Heart right ventricle (tissue), 16 donors: ENCODE data around the gene GAB3. TPM values are rescaled to one million over a fixed set of nuclear protein-coding genes. Genes with fewer than 3 reads are reported as not detected.

Source experiments
- ATAC-seq, 8 donors: fragments of 200-7000 bp; cut with Tn5 transposase; one replicate each; pipeline ENCODE4 v1.9.1; 2020; ENCODE audit warnings: mild to moderate bottlenecking in 8 of 8, moderate library complexity in 8 of 8, moderate number of reproducible peaks in 1 of 8
- DNase-seq, 2 donors: peaks; one replicate each; pipeline ENCODE4 v3.0.0-alpha.2; 2020
- H3K27ac ChIP-seq, 10 donors: fragments of 200-600 bp; sonication (generic) in 2 of 10; one replicate each; pipeline versions ENCODE4 v1.5.0 to v1.8.0; 2020 to 2022; ENCODE audit warnings: mild to moderate bottlenecking in 3 of 10
- H3K27me3 ChIP-seq, 7 donors: fragments of 200-600 bp; one replicate each; pipeline ENCODE4 v1.8.0; 2021 to 2022; ENCODE audit warnings: mild to moderate bottlenecking in 2 of 7
- H3K36me3 ChIP-seq, 9 donors: fragments of 200-600 bp; sonication (generic) in 1 of 9; one replicate each; pipeline versions ENCODE4 v1.5.0 to v1.8.0; 2020 to 2022; ENCODE audit warnings: mild to moderate bottlenecking in 2 of 9
- H3K4me1 ChIP-seq, 9 donors: fragments of 200-600 bp; sonication (generic) in 1 of 9; one replicate each; pipeline versions ENCODE4 v1.5.0 to v1.8.0; 2020 to 2022; ENCODE audit warnings: mild to moderate bottlenecking in 4 of 9
- H3K4me3 ChIP-seq, 10 donors: fragments of 200-600 bp; sonication (generic) in 2 of 10; one replicate each; pipeline versions ENCODE4 v1.5.0 to v1.8.0; 2020 to 2022; ENCODE audit warnings: mild to moderate bottlenecking in 7 of 10, moderate library complexity in 2 of 10
- H3K9me3 ChIP-seq, 11 donors: fragments of 200-600 bp in 10 of 11; sonication (generic) in 2 of 11; one replicate each; pipeline versions ENCODE4 v1.5.0 to v1.8.0; 2013 to 2022; ENCODE audit warnings: mild to moderate bottlenecking in 2 of 11, control low read depth in 1 of 11, moderate library complexity in 1 of 11
- WGBS, 2 donors: extraction: QIAGEN DNeasy Blood & Tissue Kit; methylation state at CpG; one replicate each; pipeline ENCODE4 v1.1.7; 2013; ENCODE audit warnings: inconsistent platforms in 1 of 2; 5-methylcytosine and 5-hydroxymethylcytosine counted together
- intact Hi-C, 10 donors: fragments of 100-400 bp; cut with DNase I; formaldehyde crosslinking; loops; one replicate each; pipeline versions ENCODE4 v1.11.1 to v1.14.2; 2022
- long read RNA-seq, 3 donors: library from polyadenylated mRNA; unstranded; transcript quantifications; one replicate each; pipeline ENCODE4 v2.0.0, GENCODE V29; 2020 to 2021
- polyA plus RNA-seq, 2 donors: library from polyadenylated mRNA; stranded (reverse); fragments of 200-250 nt; gene quantifications; one replicate each; pipeline ENCODE4 v1.2.3, GENCODE V29; 2013
- total RNA-seq, 10 donors: library from RNA; stranded (reverse); fragmentation: NEBNext Ultra II Directional in 3 of 10; extraction: Animal tissue kit (Norgen Biotek cat#: 25700) in 3 of 10; gene quantifications; one replicate each; pipeline versions ENCODE4 v1.2.1 to v1.2.4, GENCODE V29; 2021 to 2023
- TF ChIP-seq, protein P1 (sequence below), 9 donors: fragments of 200-600 bp; sonication (generic) in 2 of 9; IDR thresholded peaks; one replicate each; pipeline versions ENCODE4 v1.5.0 to v1.8.0; 2021 to 2022; ENCODE audit warnings: antibody characterized with exemption in 9 of 9, mild to moderate bottlenecking in 5 of 9, moderate library complexity in 1 of 9
- donor health status: Arrhythmogenic right ventricular cardiomyopathy.
- donor health status: ischemic (EF 13 %, LVEDD 7.1; RV severe dilation, severe dysfunction).
- donor health status: healthy with polysubstance abuse.
- donor health status: DM: no; HTN: yes; CAD: no.
- donor health status: DM: no; HTN: no; CAD: no.
- donor health status: ischemic (EF 25% LVEDD 6.9; RV normal size, moderate dysfunction).
- donor health status: ischemic (EF 25% LVEDD 5.7; RV mildly dilated, moderate dysfunction).
- donor health status: healthy.
- donor health status: DM: yes; HTN: yes; CAD: no.
- donor health status: Ischemic cardiomyopathy.
- donor health status: ischemic (EF 35%, LVEDD 5.7; RV mildly dilated, moderate dysfunction).
- donor health status: nonischemic (EF 11% LVEDD 7.7; RV severe dilation, severe dysfunction).
- donor health status: DM: yes; HTN: yes; CAD: no.
- donor health status: PGD.
- donor health status: ischemic (EF 29% LVEDD 5.4; RV normal size, mild dysfunction).
- donor health status: nonischemic (EF 23%, LVEDD 6.1; RV moderate dilation, normal function).

Gene GAB3, protein sequence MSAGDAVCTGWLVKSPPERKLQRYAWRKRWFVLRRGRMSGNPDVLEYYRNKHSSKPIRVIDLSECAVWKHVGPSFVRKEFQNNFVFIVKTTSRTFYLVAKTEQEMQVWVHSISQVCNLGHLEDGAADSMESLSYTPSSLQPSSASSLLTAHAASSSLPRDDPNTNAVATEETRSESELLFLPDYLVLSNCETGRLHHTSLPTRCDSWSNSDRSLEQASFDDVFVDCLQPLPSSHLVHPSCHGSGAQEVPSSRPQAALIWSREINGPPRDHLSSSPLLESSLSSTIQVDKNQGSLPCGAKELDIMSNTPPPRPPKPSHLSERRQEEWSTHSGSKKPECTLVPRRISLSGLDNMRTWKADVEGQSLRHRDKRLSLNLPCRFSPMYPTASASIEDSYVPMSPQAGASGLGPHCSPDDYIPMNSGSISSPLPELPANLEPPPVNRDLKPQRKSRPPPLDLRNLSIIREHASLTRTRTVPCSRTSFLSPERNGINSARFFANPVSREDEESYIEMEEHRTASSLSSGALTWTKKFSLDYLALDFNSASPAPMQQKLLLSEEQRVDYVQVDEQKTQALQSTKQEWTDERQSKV
- total RNA-seq = 10 to 100 TPM; 13.6 to 32.1 (median 22.0) TPM
- 10 to 100 TPM in 1 of 2 donors, 1 to 10 TPM in 1; 5.9 to 25.2 TPM for polyA plus RNA-seq
- long read RNA-seq, donor 1, full-length matches to known transcripts = 3 of 14 reads
- long read RNA-seq, donor 1, partial matches to known transcripts = 4 of 14 reads
- long read RNA-seq, donor 1, other reads (novel, unspliced or antisense) = 7 of 14 reads
- long read RNA-seq, donor 2, full-length matches to known transcripts = 12 of 34 reads
- long read RNA-seq, donor 2, partial matches to known transcripts = 2 of 34 reads
- long read RNA-seq, donor 2, other reads (novel, unspliced or antisense) = 20 of 34 reads
- long read RNA-seq, donor 3, transcript GAB3-203 (10 exons, 2,028 nt) = major isoform, 7 of 36 reads
- long read RNA-seq, donor 3, partial matches to known transcripts = 15 of 36 reads
- long read RNA-seq, donor 3, other reads (novel, unspliced or antisense) = 14 of 36 reads

DNA sequence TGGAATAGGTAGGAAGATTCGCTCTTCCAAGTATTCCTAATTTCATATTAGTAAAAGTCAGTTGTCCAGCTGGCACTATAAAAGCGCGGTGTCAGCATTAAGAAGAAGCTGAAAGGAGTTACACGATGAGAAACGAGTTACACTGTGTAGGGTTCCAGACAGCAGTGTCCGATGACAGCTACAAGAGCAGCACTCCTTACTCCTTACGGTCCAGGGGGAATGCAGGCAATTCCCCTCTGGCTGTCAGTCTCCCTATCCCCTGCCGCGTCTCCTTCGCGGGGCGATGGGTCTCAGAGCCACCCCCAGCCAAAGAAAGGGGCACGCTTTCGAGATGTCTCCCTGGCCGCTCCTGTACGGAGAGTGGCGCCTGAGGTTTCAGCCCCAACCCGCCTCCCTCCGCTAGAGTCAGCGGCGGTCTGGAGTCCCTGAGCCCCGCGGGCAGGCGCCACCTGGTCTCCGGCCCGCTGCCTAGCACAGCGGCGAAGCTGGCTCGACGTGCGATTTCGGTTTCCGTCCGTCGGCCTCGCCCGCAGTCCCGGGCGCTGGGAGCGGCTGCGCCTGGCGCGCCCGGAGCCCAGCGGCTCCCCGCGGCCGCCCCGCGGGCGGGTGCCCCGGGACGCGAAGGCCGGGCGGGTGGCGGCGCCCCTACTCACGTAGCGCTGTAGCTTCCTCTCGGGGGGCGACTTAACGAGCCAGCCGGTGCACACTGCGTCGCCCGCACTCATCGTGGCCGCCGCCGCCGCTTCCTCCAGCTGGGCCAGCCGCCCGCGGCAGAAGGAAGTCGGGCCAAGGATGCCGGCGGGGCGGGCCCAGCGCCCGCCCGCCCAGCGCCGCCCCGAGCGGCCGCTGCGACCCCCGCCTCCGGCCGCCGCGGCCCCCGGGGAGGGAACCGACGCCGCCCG, at the start of gene GAB3:
GAB3 (minus strand) TSS at position 777 of the 902 bp plus-strand sequence; CDS start at position 725, 52 bp downstream.
- peak; percentile 58 to 79 (median 70) for ATAC-seq
- intact Hi-C loops = loop anchor here in 1 of 10 donors (5.0 kb wide), 1 partner anchor 33 kb away; no protein-coding TSS in a partner anchor
- peak; percentile 34 to 53 for DNase-seq

DNA sequence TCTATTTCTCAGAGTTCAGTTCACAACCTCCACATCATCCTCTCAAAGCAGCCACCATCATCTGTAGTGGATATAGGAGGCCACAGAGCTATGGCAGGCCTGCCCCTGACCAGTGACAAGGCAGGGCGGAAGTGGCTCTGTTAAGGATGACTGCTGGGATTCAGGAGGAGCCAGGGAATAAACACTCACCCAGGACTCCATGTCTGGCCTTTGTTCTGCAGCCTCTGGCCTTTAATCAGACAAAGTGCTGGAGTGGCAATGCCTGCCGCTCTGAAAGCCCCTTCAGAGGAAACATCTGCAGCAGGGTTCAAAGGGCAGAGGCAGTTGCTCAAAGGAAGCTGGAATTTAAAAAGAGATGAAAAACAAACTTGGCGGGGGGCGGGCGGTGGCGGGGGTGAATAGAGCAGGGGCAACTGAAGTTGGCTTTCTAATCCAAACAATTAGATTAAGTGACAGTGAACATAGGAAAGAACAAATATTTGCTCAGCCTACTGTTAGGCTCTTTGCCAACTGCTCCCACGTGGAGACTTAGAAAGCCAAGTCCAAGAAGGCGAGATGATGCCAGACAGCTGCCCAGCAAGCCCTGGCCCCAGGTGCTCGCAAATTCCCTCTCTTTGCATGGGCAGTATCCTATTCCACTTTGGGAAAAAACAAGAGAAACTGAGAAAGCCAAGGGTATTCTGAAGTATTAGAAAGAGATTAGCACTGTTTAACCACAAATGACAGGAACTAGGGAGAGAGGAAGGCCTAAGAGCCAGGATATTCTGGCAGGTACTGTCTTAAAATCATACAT, 48.9 kb upstream of the GAB3 start:
- 46 to 55% methylated on average over 9 of the region's 9 CpGs for WGBS, 2 donors

More for the DNA sequence above, at the start of gene GAB3:
- Histone ChIP-seq H3K4me1 (peaks cover 0 to 30% (median 14%) of the 10 kb centered on the region in 9 donors), H3K4me3 (peak within 1 kb of the TSS; percentile 28 to 74 (median 66)), H3K36me3 (no peaks in the 10 kb centered on the region), H3K27ac (peak within 1 kb of the TSS; percentile 78 to 96 (median 92)), H3K9me3 (peaks cover 0 to 3% (median under 1%) of the 10 kb centered on the region in 11 donors), H3K27me3 (peaks cover 0 to 10% (median 0%) of the 10 kb centered on the region in 7 donors)
- 0% methylated on average over 26 to 63 of the region's 98 CpGs for WGBS, 2 donors
- TF ChIP-seq, protein P1, sequence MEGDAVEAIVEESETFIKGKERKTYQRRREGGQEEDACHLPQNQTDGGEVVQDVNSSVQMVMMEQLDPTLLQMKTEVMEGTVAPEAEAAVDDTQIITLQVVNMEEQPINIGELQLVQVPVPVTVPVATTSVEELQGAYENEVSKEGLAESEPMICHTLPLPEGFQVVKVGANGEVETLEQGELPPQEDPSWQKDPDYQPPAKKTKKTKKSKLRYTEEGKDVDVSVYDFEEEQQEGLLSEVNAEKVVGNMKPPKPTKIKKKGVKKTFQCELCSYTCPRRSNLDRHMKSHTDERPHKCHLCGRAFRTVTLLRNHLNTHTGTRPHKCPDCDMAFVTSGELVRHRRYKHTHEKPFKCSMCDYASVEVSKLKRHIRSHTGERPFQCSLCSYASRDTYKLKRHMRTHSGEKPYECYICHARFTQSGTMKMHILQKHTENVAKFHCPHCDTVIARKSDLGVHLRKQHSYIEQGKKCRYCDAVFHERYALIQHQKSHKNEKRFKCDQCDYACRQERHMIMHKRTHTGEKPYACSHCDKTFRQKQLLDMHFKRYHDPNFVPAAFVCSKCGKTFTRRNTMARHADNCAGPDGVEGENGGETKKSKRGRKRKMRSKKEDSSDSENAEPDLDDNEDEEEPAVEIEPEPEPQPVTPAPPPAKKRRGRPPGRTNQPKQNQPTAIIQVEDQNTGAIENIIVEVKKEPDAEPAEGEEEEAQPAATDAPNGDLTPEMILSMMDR (IDR thresholded peaks at IDR 0.05) = no peak

DNA sequence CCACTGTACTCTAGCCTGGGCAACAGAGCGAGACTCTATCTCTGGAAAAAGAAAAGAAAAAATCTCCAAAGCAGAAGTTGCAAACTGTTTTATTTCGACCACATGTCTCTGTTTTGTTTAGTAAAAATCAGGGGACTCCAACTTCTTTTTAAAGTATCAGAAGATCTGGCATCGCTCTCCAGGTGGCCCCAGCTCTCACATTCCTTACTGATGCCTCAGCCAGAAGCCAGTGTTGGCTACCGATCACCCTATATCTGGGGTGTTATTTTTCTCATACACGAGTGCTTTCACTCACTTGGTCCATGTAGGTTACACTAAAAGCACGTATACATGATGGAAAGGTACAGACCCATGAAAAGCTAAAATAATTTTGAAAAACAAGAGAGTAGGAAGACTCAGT, 46.1 kb upstream of the GAB3 start:
- no peak for ATAC-seq
- H3K9me3 ChIP-seq = no peaks in the 10 kb centered on the region
- 66% methylated on average over 6 of the region's 6 CpGs for WGBS, 2 donors
- H3K36me3 ChIP-seq = no peaks in the 10 kb centered on the region
- intact Hi-C loops = no loop called here
- no peak for DNase-seq
- H3K4me1 ChIP-seq = peaks cover 0 to 39% (median 11%) of the 10 kb centered on the region in 9 donors
- TF ChIP-seq, protein P1 (IDR thresholded peaks at IDR 0.05) = no peak
- H3K27me3 ChIP-seq = no peaks in the 10 kb centered on the region
- no peak overlapping the region for H3K4me3 ChIP-seq
- H3K27ac ChIP-seq = peak overlapping the region in 1 of 10 donors; percentile 1

More for the DNA sequence above, 48.9 kb upstream of the GAB3 start:
- intact Hi-C loops = no loop called here
- Histone ChIP-seq H3K4me1 (peaks cover 0 to 44% (median 11%) of the 10 kb centered on the region in 9 donors), H3K36me3 (no peaks in the 10 kb centered on the region), H3K9me3 (no peaks in the 10 kb centered on the region), H3K4me3 (peak overlapping the region in 1 of 10 donors; percentile 9), H3K27me3 (no peaks in the 10 kb centered on the region), H3K27ac (peak overlapping the region in 5 of 10 donors; percentile 3 to 88 (median 50))
- DNase-seq = no peak
- TF ChIP-seq, protein P1 (IDR thresholded peaks at IDR 0.05) = no peak
- peak in 4 of 8 donors; percentile 16 to 37 (median 34) for ATAC-seq
